ENCODE results near the gene TMEM204.

Gene TMEM204

GRCh38 chr16:1538804-1539520 lies 5.5 kb downstream of the TMEM204 start:
- DNase-seq (ENCODE audit: low spot score) = peak; percentile 85

GRCh38 chr16:1539720-1540555 lies 6.5 kb downstream of the TMEM204 start:
- no peak for DNase-seq (ENCODE audit: low spot score)

- no peak for DNase-seq (ENCODE audit: low spot score)
Measured at GRCh38 chr16:1540556-1540855, 7.0 kb downstream of the TMEM204 start.

DNA sequence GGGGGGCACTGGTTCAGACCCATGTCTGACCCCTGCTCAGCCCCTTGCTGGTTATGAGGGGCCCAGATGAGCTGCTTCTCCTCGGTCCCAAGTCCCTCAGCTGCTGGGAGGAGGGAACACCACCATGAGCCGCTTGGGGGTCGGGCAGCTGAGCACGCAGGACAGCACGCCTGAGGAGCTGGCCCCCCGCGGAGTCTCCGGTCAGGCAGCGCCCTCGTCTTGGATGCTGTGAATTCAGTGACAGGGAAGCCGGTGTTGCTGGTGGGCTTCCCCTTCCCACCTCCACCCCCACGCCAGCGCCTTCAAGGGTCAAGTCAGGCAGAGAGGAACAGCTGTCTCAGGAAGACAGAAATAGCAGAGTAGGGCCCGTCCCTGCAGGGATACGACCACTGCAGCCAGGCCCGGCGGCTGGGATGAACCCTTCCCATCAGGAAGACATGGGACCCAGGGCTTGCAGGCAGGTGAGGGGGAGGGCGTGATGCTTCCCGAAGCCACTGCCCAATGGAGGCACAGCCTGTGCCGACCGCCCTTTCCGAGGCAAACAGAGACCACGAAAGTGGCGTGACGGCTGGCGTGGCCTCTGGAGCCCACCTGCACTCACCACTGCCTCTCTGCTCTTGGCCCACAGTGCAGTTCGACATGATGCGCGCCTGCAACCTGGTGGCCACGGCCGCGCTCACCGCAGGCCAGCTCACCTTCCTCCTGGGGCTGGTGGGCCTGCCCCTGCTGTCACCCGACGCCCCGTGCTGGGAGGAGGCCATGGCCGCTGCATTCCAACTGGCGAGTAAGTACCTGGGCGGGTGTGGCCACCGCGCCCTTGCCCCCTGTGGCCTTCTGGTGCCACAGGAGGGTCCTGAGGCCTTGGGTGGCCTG lies 8.1 kb downstream of the TMEM204 start:
- DNase-seq (ENCODE audit: low spot score) = no peak

- DNase-seq (ENCODE audit: low spot score) = no peak
Measured at GRCh38 chr16:1542166-1542500, 8.7 kb downstream of the TMEM204 start.

- no peak for DNase-seq (ENCODE audit: low spot score)
Measured at GRCh38 chr16:1542533-1542932, 9.1 kb downstream of the TMEM204 start.

DNA sequence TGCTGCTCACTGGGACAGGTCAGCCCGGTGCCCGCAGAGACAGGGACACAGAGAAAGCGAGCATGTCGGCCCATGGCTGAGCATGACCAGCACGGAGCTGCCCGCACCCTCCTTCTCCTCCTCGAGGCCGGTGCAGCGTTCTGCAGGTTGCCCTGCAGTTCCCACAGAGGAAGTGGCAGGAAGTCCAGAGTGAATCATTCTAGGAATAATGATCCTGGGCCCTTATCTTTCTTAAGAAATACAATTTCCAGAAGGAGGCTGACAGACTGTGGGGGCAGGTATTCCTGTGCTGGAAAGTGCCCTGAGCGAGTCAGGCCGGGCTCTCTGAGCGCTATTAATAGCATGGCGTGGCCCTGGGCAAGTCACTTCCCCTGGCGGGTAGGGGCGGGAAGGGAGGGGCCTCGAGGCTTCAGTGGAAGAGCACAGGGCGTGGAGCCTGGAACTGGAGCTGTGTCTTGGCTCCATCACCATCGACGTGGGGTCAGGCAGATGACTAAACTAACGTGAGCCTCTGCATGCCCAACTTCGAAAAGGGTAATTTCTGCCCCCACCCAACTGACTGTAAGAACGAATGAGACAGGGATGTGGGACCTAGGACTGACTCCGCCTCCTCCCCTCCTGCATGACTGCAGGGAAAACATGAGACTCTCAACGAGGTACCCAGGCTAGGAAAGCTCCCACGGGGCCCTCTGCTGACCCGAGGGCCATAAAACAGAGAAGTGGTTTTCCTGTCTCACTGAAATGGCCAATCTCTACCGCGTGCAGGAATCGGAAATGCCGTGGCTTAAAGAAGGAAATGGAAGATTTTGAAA lies 9.8 kb downstream of the TMEM204 start:
- no peak for DNase-seq (ENCODE audit: low spot score)

- peak; percentile 75 for DNase-seq (ENCODE audit: low spot score)
Measured at GRCh38 chr16:1545044-1546040, 11.9 kb downstream of the TMEM204 start.

GRCh38 chr16:1546430-1546829 lies 13.0 kb downstream of the TMEM204 start:
- DNase-seq (ENCODE audit: low spot score) = no peak

- DNase-seq (ENCODE audit: low spot score) = no peak
Measured at GRCh38 chr16:1548233-1548632, 14.8 kb downstream of the TMEM204 start.

DNA sequence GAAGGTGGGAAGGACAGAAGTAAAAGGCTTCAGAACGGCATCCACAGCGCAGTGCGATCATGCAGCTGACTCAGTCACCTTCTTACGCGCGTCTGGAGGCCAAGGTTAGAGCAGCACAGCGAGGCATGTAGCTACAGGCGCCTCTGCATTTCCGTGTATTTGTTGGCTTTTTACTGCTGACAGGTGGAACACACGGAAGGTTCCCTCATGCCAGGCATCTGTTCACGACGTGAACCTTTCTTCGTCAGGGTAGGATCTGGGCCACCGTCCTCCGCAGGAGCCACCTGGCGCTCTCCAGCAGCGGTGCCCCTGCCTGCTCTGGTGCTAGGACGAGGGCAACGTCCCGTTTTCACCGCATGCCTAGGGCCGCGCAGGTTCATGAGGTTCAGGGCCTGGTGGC lies 15.3 kb downstream of the TMEM204 start:
- DNase-seq (ENCODE audit: low spot score) = peak; percentile 85

DNA sequence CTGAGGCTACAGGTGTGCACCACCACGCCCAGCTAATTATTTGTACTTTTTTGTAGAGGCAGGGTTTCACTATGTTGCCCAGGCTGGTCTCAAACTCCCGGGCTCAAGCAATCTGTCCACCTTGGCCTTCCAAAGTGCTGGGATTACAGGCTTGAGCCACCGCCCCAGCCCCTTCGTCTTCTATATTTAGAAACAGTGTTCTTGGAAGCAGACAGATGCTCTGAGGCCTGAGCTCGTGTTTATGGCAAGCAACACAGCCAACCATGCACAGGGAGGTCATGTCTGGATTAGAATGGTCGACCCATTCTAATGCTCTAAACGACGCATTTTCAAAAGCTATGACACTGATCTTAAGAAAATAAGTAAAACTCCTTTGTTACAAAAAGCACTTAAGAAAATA lies 16.6 kb downstream of the TMEM204 start:
- peak; percentile 48 for DNase-seq (ENCODE audit: low spot score)

DNA sequence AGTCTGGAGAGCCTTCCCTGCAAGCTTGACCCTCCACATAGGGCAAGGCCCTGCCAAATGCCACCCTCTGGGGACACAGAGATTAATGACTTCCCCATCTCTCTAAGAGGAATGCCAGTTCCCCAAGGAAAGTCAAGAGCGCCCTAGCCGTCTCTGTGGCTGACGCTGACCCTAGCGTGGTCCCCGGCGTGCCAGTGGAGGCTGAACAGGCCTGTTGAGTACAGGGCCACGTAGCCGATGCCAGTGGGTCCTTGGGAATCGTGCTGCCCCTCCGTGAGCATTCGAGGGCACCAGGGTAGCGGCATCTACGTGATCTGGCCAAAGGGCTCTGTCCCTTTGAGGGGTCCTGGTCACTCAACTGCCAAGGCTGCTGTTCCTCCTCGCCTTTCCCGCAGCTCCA lies 17.2 kb downstream of the TMEM204 start:
- DNase-seq (ENCODE audit: low spot score) = no peak

DNA sequence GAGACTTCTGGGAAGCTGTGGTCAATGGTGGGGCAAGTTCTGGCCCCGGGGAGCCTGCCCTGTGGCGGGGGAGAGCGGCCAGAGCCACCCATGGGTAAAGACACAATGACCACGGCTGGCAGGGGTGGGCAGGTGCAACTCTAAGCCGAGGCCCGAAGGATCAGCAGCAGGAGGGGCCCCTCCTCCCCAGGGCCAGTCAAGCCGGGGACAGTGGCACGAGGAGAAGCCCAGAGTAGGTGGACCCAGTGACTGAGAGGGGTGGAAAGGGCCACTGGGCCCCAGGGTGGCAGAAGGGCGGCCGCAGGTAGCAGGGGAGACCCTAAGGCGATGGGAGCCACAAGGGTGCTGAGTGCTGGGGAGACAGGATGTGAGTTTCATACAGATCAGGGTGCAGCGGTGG lies 17.7 kb downstream of the TMEM204 start:
- DNase-seq (ENCODE audit: low spot score) = no peak

DNA sequence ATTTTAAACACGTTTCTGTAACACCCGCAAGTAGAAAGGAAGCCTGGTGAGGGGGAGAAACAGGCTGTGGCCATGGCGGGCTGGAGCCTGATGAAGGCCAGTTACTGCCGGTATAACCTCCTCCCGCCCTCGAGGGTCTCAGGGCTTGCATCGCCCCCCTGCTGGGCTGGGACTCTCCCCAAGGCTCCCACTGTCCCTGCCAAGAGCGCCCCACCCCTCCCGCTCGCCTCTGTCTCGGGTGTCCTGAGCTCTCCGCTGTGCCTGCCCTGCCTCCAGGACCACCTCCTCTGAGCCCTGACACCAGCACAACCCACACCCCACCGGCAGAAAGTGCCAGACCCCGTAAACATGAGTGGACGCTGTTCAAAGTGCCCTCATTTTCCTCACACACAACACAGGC lies 18.7 kb downstream of the TMEM204 start:
- no peak for DNase-seq (ENCODE audit: low spot score)

- peak; percentile 81 for DNase-seq (ENCODE audit: low spot score)
Measured at GRCh38 chr16:1553946-1554825, 20.7 kb downstream of the TMEM204 start.

- no peak for DNase-seq (ENCODE audit: low spot score)
Measured at GRCh38 chr16:1554826-1555445, 21.5 kb downstream of the TMEM204 start.

DNA sequence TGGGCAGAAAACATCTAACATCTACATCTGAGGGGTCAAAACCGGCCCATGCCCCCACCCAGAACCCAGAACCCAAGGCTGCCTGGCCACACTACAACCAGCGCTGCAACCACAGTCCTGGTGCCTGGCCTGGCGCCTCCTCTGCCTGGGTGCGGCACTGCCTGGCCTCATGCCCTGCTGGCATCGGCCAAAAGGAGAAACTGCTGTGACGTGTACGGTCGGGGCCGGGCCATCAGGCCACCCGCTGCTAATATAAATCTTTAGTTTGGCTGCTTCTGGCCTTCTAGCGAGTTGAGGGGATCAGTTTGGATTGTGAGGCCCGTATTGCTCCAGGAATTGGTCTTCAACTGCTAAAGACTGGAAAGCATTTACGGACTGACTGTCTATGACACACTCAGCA lies 22.8 kb downstream of the TMEM204 start:
- peak; percentile 34 for DNase-seq (ENCODE audit: low spot score)

DNA sequence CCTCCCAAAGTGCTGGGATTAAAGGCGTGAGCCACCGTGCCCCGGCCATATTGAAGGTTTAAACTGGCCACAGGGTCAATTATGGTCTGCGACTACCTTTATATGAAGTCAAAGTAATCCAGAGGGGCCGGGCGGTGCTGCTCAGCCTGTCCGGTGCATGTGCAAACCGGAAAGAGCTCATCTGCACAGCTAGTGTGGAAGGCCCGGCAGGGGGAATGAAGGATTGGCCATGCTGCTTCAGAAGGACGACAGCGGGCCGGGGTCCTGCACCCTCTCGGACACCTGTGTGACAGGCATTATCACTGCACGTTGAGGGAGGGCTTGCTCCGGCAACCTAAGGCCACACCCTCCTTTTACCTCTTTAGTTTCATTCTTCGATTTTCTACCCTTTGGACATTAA lies 23.6 kb downstream of the TMEM204 start:
- DNase-seq (ENCODE audit: low spot score) = no peak
